GM23248 (cell line): ENCODE data around the gene NPHP4. TPM values are rescaled to one million over a fixed set of nuclear protein-coding genes. Genes with fewer than 3 reads are reported as not detected.

Experiments
- DNase-seq: peaks from one replicate; pipeline ENCODE4 v3.0.0-alpha.2; 2015
- H2AFZ ChIP-seq: fragments of 200-600 bp; sonication (generic); 2 replicates; pipeline ENCODE4 v1.6.1; 2016; ENCODE audit warnings: antibody characterized with exemption
- H3F3A ChIP-seq: fragments of 200-600 bp; sonication (generic); 2 replicates; pipeline ENCODE4 v1.6.1; 2016; ENCODE audit warnings: mild to moderate bottlenecking, antibody characterized with exemption, mixed run types; ENCODE audit not compliant: insufficient read depth
- H3K27ac ChIP-seq: fragments of 200-600 bp; sonication (generic); 2 replicates; pipeline ENCODE4 v1.5.1; 2016; ENCODE audit warnings: mild to moderate bottlenecking
- H3K27me3 ChIP-seq: fragments of 200-600 bp; sonication (generic); replicated peaks from 2 replicates; pipeline ENCODE4 v1.6.1; 2016; ENCODE audit warnings: mild to moderate bottlenecking; ENCODE audit not compliant: insufficient read depth
- H3K36me3 ChIP-seq: fragments of 200-600 bp; sonication (generic); 2 replicates; pipeline ENCODE4 v1.6.1; 2016; ENCODE audit warnings: low read depth, mild to moderate bottlenecking
- H3K4me1 ChIP-seq: fragments of 200-600 bp; sonication (generic); 2 replicates; pipeline ENCODE4 v1.6.1; 2016; ENCODE audit warnings: mild to moderate bottlenecking; ENCODE audit not compliant: insufficient read depth
- H3K4me2 ChIP-seq: fragments of 200-600 bp; sonication (generic); one replicate; pipeline ENCODE4 v1.6.1; 2016; ENCODE audit warnings: mild to moderate bottlenecking; ENCODE audit not compliant: unreplicated experiment
- H3K4me3 ChIP-seq: fragments of 200-600 bp; sonication (generic); 2 replicates; pipeline ENCODE4 v1.5.1; 2016; ENCODE audit warnings: mild to moderate bottlenecking
- H3K79me2 ChIP-seq: fragments of 200-600 bp; sonication (generic); 2 replicates; pipeline ENCODE4 v1.6.1; 2016; ENCODE audit warnings: mild to moderate bottlenecking; ENCODE audit not compliant: insufficient read depth
- H3K9ac ChIP-seq: fragments of 200-600 bp; sonication (generic); 2 replicates; pipeline ENCODE4 v1.6.1; 2016; ENCODE audit warnings: mild to moderate bottlenecking
- H3K9me2 ChIP-seq: fragments of 200-600 bp; sonication (generic); 2 replicates; pipeline ENCODE4 v1.6.1; 2016; ENCODE audit warnings: mixed run types, mild to moderate bottlenecking, moderate library complexity; ENCODE audit not compliant: insufficient read depth
- H3K9me3 ChIP-seq: fragments of 200-600 bp; sonication (generic); one replicate; pipeline ENCODE4 v1.6.1; 2017; ENCODE audit warnings: low read depth
- H4K20me1 ChIP-seq: fragments of 200-600 bp; sonication (generic); 2 replicates; pipeline ENCODE4 v1.6.0; 2016; ENCODE audit not compliant: insufficient read depth
- EZH2 ChIP-seq: fragments of 200-600 bp; sonication (generic); IDR thresholded peaks from 2 replicates; pipeline ENCODE4 v1.6.1; 2018; ENCODE audit warnings: antibody characterized with exemption, mild to moderate bottlenecking; ENCODE audit not compliant: insufficient read depth, poor library complexity, severe bottlenecking
- EZH2phosphoT487 ChIP-seq: fragments of 200-600 bp; sonication (generic); IDR thresholded peaks from 2 replicates; pipeline ENCODE4 v1.6.1; 2018; ENCODE audit warnings: antibody characterized with exemption, moderate library complexity, mild to moderate bottlenecking, low read depth; ENCODE audit not compliant: insufficient read depth
- WGBS, 2 experiments: methylation state at CpG; one replicate each; pipeline ENCODE4 v1.1.6; 2015 to 2017; ENCODE audit warnings: low lambda C conversion rate in 2 of 2, low coverage in 1 of 2; ENCODE audit errors: missing lambda C conversion rate in 2 of 2; 5-methylcytosine and 5-hydroxymethylcytosine counted together
- in situ Hi-C: fragments of 300-500 bp; cut with MboI; formaldehyde crosslinking; loops from 2 replicates; pipeline ENCODE4 v1.15.0; 2020
- polyA plus RNA-seq: library from polyadenylated mRNA; unstranded; fragments of >200 nt; fragmentation: Nextera tagmentation; extraction: Ambion mirVana; gene quantifications from 2 replicates; pipeline ENCODE4 v1.2.1, GENCODE V29; 2016
- total RNA-seq: library from RNA; depleted of rRNA; stranded (reverse); fragments of >200 nt; shearing (Covaris generic); gene quantifications from 2 replicates; pipeline ENCODE4 v1.2.3, GENCODE V29; 2014

Gene NPHP4
- total and polyA plus RNA-seq, 2 experiments from 2014 or later: 4.0 to 4.2 TPM

GRCh38 chr1:5993556-5994491 is 1.6 kb upstream of the NPHP4 start:
- no peaks in the 10 kb centered on the region for H3K9me3 ChIP-seq
- peaks cover 22% of the 10 kb centered on the region for H3K79me2 ChIP-seq
- in situ Hi-C loops: no loop called here
- no peaks in the 10 kb centered on the region for H4K20me1 ChIP-seq
- H3K27me3 ChIP-seq: no peaks in the 10 kb centered on the region
- peak overlapping the region; percentile 53; the same call in 1 of the 2 replicates for H3K9ac ChIP-seq
- H3K4me3 ChIP-seq: peak overlapping the region; percentile 93
- peak overlapping the region; percentile 72 for H2AFZ ChIP-seq
- H3F3A ChIP-seq: no peaks in the 10 kb centered on the region
- no peaks in the 10 kb centered on the region for H3K36me3 ChIP-seq
- TF ChIP-seq EZH2phosphoT487 (no peak), EZH2 (no peak)
- H3K4me2 ChIP-seq: peak overlapping the region; percentile 77
- H3K4me1 ChIP-seq: peaks cover 3% of the 10 kb centered on the region; the same call in 1 of the 2 replicates
- WGBS, 2 experiments: 54 to 58% methylated on average over 29 of the region's 29 CpGs
- no peaks in the 10 kb centered on the region for H3K9me2 ChIP-seq
- no peak overlapping the region for H3K27ac ChIP-seq
- no peak for DNase-seq

DNA sequence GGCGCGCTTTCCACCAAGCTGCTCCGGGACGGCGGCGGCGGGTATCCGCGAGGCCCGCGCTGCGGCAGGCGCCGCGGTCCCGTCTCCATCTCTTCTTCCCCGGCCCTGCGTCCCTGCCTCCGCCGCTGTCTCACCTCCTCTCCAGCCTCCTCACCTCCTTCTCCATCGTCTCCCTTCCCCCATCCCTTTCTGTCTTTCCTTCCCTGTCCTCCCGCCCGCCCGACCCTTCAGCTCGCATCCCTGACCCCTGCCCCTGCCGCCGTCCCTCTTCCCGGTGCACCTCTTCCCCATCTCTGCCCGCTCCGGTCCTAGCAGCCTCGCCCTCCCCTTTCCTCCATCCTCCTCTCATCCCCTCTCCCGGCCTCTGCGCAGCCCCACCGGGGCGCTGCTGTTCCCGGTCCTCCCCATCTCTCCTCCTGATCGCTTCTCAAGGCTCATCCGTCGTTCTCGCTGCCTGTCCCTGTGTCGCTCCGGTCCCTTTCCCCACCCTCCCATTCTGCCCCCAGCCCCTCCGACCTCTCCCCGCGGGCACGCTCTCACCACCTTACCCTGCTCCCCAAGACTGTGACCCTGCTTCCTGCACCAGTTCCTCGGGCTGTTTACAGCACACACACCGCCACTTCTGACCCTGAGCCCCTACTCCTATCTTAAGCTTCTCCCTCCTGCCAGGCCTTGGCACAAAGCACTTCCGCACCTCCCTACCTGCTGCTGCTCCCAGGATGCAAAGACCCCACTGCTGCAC is 760 bp upstream of the NPHP4 start:
- H3K9ac ChIP-seq: peak overlapping the region; percentile 53; the same call in 1 of the 2 replicates
- no peaks in the 10 kb centered on the region for H3F3A ChIP-seq
- H3K9me3 ChIP-seq: no peaks in the 10 kb centered on the region
- peak overlapping the region; percentile 72 for H2AFZ ChIP-seq
- no peaks in the 10 kb centered on the region for H3K9me2 ChIP-seq
- H3K27ac ChIP-seq: no peak overlapping the region
- peaks cover 3% of the 10 kb centered on the region; the same call in 1 of the 2 replicates for H3K4me1 ChIP-seq
- DNase-seq: peak; percentile 47
- H3K4me3 ChIP-seq: peak overlapping the region; percentile 93
- H3K4me2 ChIP-seq: peak overlapping the region; percentile 77
- no peak for TF ChIP-seq EZH2
- TF ChIP-seq EZH2phosphoT487: no peak
- in situ Hi-C loops: no loop called here
- no peaks in the 10 kb centered on the region for H3K27me3 ChIP-seq
- no peaks in the 10 kb centered on the region for H4K20me1 ChIP-seq
- H3K79me2 ChIP-seq: peaks cover 25% of the 10 kb centered on the region
- no peaks in the 10 kb centered on the region for H3K36me3 ChIP-seq
- WGBS, 2 experiments: 1 to 2% methylated on average over 31 to 49 of the region's 49 CpGs

DNA sequence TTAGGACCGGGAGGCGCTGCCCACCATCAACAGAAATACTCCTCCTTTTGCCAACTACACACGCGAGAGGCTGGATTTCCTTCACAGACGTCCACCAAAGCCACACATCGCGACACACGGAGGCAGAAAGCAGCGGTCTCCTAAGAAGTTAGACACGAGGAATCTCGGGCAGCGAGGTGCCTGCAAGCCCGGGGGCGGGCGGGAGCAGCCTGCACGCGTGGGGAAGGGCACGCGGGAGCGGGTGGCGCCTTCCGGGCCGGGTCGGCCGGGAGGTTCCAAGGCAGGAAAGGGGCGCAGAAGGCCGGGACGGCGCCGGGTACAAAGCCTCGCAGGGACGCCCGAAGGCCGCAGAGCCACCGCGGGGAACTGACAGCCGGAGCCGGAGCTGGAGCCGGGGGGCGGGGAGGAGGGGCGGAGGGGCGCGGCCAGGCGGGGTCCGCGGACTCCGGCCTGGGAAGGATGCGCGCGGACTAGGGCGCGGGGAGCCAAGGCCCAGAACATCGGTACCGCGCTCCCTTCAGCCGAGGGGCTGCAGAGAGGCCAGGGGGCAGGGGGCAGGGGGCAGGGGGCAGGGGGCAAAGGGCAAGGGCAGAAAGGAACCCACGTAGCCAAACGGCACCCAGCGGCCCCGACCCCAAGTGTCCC is 722 bp downstream of the NPHP4 start:
- peak; percentile 69 for DNase-seq
- Histone ChIP-seq H3K36me3 (no peaks in the 10 kb centered on the region), H3K4me1 (peaks cover 3% of the 10 kb centered on the region; the same call in 1 of the 2 replicates), H3K79me2 (peaks cover 32% of the 10 kb centered on the region), H3K4me2 (peak overlapping the region; percentile 98), H3K27ac (peak overlapping the region; percentile 95), H3K9me3 (no peaks in the 10 kb centered on the region), H3K4me3 (peak overlapping the region; percentile 93), H4K20me1 (no peaks in the 10 kb centered on the region), H3K9me2 (no peaks in the 10 kb centered on the region), H3K27me3 (no peaks in the 10 kb centered on the region), H3K9ac (peak overlapping the region; percentile 88), H2AFZ (peak overlapping the region; percentile 89), H3F3A (no peaks in the 10 kb centered on the region)
- in situ Hi-C loops: no loop called here
- no peak for TF ChIP-seq EZH2
- no peak for TF ChIP-seq EZH2phosphoT487
- 1 to 2% methylated on average over 22 to 58 of the region's 60 CpGs for WGBS, 2 experiments

DNA sequence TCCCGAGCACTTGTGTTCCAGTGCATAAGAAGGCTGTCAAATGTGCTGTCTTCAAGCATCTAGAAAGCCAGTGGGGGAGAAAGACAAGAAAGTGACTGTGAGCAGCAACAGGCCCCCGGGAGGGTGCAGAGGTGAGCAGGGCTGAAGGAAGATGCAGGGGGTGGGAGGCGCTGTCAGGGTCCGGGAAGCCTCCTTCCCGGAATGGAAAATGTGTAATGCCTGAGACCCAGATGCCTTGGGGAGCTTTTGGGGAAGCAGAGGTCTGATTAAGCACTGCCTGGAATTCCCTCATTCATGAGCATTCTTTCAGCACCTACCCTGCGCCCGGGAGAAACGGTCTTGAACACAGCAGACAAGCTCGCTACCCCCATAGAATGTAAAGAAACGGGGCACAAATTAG is 1.3 kb downstream of the NPHP4 start:
- no peaks in the 10 kb centered on the region for H3K36me3 ChIP-seq
- no peaks in the 10 kb centered on the region for H4K20me1 ChIP-seq
- in situ Hi-C loops: no loop called here
- H3K79me2 ChIP-seq: peaks cover 37% of the 10 kb centered on the region
- no peak for TF ChIP-seq EZH2phosphoT487
- H3K4me2 ChIP-seq: peak overlapping the region; percentile 98
- H3K27me3 ChIP-seq: no peaks in the 10 kb centered on the region
- H3K4me1 ChIP-seq: peaks cover 3% of the 10 kb centered on the region; the same call in 1 of the 2 replicates
- no peak for DNase-seq
- peak overlapping the region; percentile 95; the same call in 1 of the 2 replicates for H3K27ac ChIP-seq
- no peaks in the 10 kb centered on the region for H3F3A ChIP-seq
- WGBS, 2 experiments: 44 to 49% methylated on average over 10 of the region's 10 CpGs
- H3K9me3 ChIP-seq: no peaks in the 10 kb centered on the region
- peak overlapping the region; percentile 88 for H3K9ac ChIP-seq
- no peaks in the 10 kb centered on the region for H3K9me2 ChIP-seq
- peak overlapping the region; percentile 89 for H2AFZ ChIP-seq
- H3K4me3 ChIP-seq: peak overlapping the region; percentile 93
